GM19099 (cell line): ENCODE data around the gene OXT.

ENCODE experiments used
- POLR2A ChIP-seq: IDR thresholded peaks from 3 replicates; pipeline ENCODE4 v1.6.1; 2011; ENCODE audit warnings: low read depth; ENCODE audit not compliant: insufficient read length; ENCODE audit errors: extremely low read depth

OXT gene

DNA sequence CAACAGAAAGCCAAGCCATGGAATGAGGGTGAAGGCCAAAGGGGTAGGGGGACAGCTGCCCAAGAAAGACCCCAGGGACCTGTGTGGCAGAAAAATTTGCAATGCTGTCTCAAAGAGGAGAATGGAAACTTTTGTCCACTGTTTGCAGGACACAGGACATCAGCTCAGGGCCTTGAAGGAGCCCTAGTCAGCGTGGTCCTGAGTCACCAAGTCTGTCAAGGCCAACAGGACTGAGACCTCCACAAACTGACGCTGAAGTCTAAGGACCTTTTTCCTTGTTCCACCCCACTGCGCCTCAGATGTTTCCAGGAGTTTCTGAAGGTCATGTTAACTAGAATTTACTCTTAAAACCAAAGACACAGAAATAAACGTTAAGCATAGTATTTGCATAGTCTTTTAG lies 44.9 kb downstream of the OXT start:
- no peak for TF ChIP-seq POLR2A

DNA sequence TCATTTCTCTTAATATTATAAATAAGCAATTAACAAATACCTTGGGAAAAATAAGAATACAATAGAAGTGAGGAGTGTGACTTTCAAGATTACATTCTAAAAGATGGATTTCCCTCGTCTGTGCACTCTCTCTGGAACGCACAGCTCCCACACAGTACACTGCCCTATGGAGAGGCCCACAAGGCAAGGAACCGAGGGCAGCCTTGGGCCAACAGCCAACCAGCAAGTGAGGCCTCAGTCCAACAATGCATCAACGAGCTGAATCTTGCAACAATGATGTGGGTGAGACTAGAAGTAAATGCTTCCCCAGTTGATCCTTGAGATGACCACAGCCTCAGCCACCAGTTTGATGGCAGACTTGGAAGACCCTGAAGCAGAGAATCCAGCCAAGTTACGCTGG lies 47.6 kb downstream of the OXT start:
- TF ChIP-seq POLR2A, result no peak

DNA sequence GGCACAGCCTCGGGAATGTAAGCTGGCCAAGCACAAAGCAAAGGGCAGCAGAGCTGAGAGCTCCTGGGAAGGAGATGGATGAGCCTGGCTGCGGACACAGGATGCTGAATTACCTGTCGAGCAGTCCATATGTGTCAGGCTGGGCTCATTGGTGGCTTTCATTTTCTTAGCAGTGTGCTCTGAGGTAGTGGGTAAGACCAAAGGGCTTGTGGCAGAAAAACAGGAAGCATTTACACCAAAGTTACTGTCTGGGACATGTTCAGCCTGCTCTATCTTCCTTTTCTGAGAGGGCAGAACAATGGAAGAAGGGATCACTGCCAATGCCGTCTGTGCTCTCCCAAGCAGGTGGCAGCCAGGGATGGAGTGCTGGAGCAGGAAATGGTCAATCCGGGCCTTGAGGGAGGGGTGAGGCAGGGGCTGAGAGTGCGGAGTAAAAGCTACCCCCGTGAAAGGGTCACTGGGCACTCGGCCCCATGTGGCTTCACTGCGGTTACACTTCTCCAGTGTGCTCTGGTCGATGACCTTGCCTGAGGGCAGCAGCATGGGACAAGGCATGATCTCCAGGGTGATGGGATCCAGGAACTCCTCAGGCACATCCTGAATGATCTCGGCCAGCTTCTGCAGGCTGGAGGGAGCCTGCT lies 50.0 kb downstream of the OXT start:
- no peak for TF ChIP-seq POLR2A
